NCI-H2171 (cell line): Measurements from ENCODE around the gene TEF.
"Not testable (repeated sequence)": the region's sequence is repeated elsewhere in the genome, so short reads cannot be mapped to it uniquely, and the experiment has no call there.

ENCODE experiments used
- DNase-seq: peaks from one replicate; lab custom pipeline; 2025; lab: John Stamatoyannopoulos, UW

Gene TEF

DNA sequence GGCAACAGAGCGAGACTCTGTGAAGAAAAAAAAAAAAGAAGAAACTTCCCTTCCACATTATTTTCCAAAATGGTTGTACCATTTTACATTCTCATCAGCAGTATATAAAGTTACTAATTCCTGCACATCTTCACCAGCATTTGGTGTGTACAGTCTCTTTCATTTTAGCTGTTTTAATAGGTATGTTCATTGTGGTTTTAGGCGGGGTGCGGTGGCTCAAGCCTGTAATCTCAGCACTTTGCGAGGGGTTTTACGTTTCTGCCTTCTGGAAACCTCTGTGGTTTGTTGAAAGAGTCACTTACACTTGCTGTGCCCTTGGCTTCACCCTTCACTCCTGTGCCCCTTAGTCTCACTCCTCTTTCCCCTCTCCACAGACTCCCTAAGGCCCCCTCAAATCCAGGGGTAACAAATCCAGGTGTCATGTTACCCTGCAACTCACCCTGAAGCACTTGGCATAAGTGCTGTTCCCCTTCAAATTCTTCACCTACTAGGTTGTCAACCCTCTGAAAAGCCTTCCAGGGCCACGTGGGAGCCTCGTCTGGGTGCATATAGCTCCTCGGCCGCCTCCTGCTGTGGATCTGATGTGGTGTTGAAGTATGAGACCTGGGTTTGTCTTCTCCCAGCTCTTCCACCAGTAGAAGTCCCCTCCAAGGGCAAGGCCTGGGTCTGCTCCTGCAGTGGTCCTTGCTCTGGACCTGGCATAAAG lies 44.1 kb downstream of the TEF start:
- DNase-seq: no peak

DNA sequence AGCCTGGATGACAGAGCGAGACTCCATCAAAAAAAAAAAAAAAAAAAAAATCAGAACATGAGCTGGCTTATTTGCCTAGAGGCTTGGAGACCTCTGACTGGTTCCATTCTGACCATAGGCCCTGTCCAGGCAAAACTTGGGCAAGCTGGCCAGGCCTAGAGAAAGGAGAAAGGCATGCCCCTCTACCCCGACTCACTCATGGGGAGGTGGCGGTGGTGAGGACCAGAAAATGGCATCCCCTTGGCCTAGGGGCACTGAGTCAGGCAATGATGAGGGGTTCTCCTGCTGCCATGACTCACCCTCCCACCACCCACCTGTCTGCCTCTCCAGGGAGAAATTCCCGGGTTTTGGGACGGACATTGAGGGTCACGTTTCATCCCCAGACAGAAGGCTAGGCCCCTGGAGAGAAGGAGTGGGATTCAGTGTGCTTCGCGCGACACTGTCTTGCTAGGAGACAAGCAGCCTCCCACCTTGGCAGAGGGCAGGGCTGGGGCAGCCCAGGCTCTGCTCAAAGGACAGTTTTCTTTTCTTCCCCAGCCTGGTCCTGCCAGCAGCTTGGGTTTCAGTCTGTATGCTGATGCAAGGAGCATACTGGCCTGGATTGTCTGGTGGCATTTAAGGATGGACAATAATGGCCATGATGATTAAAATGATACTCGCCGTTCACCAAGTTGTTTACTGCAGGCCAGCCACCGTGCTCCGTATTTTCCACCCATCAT lies 47.6 kb downstream of the TEF start:
- DNase-seq: no peak

DNA sequence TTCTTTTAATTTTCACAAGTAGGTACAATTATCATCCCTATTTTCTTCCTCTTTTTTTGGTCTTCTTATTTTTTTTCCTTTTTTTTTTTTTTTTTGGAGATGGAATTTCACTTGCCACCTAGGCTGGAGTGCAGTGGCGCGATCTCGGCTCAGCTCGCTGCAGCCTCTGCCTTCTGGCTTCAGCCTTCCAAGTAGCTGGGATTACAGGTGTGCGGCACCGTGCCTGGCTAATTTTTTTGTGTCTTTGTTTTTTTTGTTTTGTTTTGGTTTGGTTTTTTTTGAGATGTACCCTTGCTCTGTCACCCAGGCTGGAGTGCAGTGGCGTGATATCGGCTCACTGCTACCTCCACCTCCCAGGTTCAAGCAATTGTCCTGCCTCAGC lies 48.2 kb downstream of the TEF start:
- no peak for DNase-seq

DNA sequence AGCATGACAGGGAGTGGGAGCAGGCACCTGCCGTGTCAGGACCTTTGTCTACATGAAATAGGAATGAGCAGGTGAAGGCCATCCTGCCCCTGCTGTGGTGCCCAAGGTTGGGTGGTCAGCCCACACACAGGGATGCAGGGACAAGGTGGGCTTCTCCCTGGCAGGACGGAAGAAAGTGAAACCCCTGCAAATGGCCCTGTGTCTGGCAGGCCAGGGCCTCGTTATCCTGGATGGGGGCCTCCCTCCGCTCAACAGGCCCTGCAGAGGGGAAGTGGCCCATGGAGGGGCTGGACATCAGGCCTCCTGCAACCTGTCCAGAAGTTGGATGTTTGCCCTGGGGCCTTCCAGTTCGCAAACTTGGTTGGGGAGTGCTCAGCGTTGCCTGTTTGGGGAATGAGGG lies 49.9 kb downstream of the TEF start:
- DNase-seq: no peak

DNA sequence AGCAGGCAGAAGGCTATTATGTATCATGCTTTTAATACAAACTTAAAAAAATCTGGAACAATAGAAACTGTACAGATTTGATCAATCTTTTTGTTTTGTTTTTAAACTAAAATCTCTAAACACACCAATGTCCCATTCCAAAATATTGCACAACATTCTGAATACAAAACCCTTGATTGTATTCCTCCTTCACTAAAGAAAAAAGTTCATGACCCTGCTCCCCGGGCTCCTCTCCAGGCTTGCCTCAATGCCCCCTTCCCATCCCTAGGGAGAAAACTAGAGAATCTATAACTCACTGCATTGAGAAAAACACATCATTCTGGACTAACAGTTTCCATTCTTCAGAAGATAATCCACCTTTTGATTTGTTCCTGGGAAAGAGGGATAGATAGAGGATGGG lies 51.7 kb downstream of the TEF start:
- DNase-seq: not testable (repeated sequence)

DNA sequence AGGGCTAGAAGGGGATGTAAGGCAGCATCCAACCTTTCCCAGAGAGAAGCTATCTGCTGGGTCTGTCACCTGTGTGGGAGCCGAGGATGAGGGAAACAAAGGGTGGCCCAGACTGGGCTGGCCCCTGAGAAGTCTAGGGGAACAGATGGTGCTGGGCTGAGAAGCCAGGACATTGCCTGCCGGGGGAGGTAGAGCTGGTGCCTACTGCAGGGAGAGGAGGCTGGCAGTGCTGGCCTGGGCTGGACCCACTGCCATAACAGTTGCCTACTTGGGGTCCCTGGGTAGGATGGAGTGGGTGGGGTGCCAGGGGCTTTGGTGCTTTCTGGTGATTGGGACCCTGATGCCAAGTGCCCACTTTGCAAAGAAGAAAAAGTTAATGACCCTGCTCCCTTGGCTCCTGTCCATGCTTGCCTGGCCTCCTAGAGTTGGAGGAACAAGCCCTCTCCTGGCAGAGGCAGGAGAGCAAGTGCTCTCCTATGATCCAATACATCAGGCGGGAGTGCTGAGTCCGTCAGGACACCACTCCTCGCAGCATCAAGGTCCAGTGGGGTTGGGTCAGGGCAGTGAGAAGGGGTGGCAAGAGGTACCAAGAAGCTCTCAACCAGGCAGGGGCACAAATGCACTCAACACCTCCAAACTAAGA lies 52.7 kb downstream of the TEF start:
- DNase-seq: not testable (repeated sequence)

DNA sequence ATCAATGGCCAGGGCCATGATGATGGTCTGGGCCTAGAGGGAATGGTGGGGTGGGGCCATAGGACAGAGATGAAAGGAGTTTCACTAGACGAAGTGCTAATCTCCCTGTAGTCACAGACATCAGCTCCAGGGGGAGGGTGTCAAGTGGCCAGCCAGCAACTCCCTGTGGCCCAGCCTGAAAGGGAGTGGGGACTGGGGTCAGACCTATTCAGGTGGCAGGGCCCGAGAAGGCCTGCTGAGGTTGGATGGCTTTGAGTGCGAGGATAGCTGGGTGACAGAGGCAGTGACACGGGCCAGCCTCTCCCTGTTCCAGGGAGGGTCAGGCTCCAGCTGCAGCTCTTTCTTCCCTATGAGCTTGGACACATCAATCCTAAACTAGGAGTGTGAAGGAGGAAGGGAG lies 53.8 kb downstream of the TEF start:
- DNase-seq: no peak

DNA sequence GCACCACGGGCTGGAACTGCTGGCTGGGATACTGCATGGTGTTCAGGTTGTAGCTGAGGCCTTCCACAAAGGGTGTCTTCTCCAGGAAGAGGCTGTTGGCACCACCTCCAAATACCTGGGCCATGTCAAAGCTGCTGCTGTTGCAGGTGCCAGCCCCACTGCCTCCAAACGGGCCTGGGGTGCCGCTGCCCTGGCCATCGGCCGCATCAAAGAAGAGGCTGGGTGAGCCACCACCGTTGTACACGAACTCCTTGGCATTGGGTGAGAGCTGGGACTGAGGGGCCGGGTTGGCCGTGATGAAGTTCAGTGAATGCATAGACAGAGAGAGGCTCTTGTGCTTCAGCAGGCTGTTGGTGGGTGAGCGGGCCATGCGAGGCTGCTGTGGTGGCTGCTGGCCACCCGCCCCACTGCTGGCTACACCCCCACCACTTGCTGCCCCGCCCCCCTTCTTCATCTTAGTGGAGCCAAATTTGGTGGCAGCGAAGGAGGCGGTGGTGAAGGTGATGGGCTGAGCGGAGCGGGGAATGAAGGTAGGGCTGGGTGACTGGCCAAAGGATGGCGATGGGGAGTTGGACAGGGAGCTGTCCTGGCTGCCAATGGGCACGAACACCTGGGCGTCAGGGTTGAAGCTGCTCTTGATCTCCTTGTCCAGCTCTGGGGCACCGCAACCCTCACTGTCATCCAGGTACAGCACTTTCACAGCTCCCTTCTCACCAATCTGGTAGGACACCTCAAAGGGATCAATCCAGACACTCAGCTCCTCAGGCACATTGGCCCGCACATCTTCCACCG lies 54.8 kb downstream of the TEF start:
- DNase-seq: no peak

DNA sequence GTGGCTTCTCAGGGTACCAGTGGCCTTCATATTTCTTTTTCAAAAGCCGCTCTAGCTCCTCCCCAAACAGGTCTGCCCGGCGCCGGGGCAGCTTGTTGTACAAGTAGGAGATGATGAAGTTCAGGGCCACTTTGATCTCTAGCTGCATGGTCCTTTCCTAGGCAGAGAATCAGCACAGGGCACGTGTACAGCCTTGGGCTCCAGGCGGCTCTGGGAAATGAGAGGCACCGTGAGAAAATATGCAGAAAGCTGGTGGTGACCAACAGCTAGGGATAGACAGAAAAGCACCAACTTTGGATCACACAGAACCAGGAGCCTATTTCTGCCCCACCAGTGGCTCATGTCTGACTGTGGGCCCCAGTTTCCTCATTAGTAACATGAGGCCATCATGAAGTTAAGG lies 55.5 kb downstream of the TEF start:
- no peak for DNase-seq

DNA sequence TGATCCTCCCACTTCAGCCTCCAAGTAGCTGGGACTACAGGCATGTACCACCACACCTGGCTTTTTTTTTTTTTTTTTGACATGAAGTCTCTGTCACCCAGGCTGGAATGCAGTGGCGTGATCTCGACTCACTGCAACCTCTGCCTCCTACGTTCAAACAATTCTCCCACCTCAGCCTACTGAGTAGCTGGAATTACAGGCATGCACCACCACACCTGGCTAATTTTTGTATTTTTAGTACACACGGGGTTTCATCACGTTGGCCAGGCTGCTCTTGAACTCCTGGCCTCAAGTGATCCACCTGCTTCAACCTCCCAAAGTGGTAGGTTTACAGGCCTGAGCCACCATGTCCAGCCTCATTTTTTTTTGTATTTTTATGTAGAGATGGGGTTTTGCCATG lies 58.8 kb downstream of the TEF start:
- DNase-seq: not testable (repeated sequence)

DNA sequence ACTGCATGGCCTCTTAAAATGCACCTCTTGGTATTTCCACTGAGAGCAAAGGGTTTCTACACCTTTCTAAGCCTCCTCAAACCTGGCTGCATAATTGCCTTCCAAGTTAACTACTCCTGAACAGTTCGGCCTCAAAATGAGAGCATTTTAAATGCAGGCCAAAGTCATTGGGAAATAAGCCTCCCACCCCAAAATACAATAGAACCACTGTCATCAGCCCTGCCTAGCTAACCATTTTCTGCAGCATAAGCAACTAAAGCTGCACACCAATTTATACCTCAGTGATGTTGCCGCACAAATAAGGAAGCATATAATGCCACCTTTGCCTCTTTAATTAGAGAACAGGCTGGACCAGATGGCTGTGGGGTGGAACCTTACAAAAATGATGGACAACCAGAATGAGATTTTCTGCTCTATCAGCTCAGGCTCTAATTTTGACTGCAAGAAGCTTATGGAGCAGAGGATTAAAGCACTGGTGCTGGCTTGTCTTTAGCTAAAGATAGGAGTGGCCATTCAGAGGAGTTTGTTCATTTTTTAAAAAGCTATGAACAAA lies 60.6 kb downstream of the TEF start:
- no peak for DNase-seq

DNA sequence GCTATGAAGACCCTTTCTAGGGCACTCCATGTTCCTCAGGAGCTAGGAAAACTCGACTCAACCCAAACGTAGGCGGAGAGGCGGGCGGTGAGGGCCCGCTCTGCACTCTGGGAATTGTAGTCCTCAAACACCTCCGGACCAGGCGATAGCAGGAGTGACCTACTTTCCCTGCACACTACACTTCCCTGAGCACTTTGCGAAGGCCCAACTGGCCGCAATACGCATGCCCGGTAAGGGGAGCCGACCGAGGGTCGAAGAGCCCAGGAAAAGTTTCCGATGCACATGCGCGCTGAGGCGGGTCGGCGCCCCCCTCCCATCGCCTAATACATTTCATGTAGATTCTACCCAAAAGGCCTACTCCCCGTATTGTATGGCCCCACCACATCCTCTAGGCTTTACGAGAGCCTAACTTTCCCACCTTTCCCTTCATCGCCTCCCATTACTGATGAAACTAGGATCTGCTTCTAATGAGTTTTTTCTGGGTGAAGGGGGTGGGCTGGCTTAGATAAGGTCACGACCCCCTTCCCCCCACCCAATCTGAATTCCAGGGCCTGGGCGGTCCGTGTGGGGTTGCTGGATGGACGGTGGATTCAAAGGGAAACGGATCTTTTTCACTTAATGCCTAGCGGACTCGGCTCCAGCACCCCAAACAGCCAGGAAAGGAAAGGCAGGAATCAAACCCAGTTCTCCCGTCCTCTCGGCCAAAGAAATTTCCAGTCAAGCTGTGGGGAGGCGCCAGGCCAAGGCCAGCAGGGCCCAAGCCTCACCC lies 62.8 kb downstream of the TEF start:
- DNase-seq: peak; percentile 94

DNA sequence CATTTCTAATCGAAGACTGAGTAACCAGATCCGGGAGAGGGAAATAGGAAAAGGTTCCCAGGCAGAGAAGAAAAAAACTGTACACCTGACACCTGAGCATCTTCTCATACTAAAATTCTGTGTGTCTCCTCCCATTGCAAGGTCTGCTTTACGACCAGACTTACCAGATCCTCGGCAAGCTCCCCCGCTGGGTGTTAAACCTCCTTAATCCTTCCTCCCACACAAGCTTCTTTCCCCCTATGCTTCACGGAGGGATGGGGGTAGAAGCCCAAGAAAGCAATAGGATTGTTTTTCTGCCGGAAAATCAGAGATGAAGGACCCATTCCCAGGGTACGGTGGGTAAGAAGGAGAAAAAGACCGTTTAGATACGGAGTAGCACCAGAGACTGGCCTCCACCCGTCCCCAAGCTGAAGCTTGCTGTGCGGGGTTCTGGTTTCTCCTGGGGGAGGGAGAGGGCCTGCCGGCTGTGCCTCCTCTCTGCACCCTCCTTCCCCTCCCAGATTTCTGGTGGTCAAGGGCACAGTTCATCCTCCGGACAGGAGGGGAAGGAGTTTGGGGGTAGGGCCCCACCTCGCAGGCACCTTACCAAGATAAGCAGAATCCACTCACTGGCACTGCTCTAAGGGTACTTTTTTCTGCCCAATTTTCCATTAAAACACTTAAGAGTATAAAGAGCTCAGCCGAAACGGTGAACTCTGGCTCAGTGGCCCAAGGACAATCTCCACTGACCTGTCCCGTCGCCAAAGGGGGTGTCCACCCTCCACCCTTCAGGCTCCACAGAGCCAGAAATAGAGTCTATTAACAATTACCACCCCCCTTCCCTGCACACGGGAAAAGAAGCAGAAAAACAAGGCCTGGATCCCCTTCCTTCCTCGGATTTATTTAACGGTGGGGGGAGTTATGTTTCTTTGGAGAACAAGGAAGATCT lies 63.7 kb downstream of the TEF start:
- DNase-seq: peak; percentile 70

DNA sequence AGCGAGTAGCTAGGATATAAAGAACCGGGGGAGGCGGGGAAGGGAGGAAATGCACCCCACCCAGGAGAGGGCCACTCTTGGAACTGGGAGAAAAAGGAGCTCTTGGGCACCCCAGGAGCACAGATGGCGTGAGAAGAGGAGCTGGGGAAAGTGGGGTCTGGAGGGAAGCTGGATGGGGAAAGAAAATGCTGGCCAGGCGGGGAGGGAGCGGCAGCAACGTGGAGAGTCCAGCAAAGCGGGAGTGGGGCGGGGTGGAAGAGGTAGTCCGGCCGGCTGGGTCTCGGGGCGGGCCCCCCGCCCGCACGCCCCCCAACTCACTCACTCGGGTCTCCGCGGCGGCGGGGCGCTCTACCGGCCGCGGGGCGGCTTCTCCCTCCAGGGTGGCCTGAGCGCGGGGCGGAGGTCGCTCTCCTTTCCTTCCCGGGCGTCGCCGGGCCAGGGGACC lies 64.3 kb downstream of the TEF start:
- no peak for DNase-seq

DNA sequence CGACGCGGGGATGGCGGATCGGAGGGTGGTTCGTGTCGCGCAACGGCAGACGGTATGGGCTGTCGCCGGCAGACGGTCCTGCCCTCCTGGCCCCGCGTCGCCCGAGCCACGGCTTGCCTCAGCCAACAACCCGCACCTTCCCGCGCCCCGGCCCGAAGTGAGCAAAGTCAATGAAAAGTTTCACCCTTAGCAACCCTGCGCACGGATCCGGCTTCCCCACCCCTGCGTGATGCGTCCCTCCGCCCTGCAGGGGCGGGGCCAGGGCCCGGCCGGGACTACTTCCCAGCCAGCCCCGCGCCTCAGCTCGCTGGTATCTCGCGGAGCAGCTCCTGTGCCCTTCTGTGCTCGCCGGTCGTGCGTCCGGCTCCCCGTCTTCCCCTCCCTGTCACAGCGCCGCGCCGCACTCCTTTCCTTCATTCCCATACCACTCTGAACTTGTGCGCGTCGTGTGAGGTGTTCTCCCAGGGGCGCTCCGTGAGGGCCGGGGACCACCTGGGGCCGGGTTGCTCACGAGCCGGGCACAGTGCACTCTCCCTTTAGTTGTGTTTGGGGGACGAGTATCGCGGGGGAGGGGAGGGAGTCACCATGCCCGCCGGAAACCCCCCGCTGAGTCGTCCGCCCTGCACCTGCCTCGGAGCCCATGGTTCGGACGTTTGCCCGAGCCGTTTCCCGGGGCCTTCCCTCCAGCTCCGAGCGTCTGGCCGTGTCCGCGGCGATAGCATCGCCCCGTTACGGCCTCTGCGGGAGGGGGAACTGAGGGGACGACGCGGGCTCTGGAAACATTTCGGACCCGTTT lies 65.1 kb downstream of the TEF start, which contains the start of gene TOB2:
TOB2 (minus strand) TSS at position 163 of the 796 bp plus-strand sequence. CDS start 9,456 bp downstream, outside the sequence.
- DNase-seq: peak; percentile 95

DNA sequence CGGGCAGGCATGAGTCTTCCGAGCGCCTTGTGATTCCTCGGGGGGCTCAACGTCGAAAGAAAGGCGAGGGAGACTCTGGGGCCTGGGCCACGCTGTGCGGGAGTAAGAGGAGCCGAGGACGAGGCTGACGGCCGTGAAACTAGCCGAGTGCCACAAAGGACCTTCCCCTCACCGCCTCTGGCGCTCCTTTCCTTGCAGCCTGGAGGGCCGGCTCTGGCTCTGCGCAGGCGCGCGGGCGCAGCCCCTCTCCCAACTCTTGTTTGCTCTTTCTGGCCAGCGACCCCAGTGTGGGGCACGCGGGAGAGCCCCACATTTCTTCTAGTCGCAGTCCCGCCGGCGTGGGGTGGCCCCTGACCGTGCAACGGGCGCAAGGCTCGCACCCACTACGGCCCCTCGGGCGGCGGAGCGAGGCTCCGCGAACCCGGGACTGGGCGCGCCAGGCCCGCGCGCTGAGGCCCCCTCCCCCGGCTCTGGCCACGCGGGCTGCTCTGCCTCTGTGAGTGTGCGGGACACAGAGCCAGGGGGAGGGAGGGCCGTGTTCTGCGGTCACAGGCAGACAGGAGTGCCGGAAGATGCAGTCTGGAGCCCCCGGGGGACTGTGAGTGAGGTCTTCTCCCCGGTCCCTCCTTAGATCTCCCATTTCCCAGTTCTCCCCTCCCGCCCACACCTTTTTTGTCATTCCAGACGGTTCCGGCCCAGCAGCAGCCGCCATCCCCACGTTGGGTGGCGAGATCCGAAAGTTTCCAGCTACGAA lies 65.9 kb downstream of the TEF start:
- peak; percentile 67 for DNase-seq

DNA sequence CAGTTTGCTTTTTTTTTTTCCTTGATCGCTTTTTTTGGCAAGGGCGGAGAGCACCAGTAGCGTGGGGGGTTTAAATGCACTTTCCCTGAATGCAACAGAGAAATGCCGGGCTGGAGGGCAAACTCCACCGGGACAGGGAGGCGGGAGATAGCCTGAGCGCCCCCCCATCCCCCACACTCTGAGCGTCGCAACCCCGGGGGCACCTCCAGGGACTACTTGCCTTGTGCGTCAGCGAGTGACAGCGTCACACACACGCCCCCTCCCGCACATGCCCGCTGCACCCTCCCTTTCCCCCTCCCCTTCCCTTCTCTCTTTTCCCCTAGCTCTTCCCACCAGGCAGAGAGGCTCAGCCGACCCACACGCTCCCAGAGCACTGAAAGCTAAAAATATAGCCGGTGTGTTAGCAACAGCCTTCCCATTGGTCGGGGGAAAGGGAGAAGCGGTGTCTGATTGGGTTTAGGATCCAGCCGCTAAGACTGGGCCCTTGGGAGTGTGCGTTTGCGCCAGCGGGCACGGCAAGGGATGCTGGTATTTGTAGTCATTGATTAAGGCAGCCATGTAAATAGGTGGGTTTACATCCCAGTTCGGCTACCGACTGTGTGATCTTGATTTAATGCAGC lies 66.6 kb downstream of the TEF start:
- DNase-seq: peak; percentile 98
